ENCODE data around the gene KLK8. TPM values are rescaled to one million over a fixed set of nuclear protein-coding genes. Genes with fewer than 3 reads are reported as not detected.

KLK8 gene
- total RNA-seq, 1 experiment from 2014 or later, result 128 TPM

DNA sequence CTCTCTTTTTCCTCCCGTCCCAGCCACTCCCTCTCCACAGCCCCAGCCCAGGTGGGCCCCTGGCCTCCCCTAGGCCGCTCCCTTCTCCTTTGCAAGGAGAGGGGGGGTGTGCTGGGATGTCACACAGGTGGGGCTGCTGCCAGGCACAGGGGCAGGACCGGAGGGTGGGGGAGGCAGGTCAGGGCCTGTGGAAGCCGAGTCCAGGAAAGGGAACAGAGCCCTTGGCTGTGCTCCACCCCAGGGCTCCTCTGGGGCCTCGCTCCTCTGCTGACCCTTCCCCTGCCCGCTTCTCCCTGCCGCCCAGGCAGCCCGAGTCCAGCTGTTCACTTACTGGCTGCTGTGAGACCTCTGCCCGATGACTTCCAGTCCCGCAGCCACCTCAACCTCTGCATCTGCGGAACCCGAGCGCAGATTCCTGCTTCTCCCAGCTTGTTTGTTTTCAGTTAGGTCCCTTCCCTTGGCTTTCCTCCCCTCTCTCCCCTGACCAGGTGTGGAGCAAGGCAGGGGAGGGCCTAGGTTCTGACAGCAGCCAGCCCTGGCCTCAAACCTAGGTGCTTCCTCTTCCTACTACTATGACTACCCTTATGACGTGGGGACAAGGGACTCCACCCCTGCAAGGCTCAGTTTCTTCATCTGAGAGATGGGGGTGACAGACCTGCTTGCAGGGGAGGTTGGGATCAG is 25.9 kb upstream of the KLK8 start:
- intact Hi-C loops (cut with micrococcal nuclease; ENCODE audit: unreplicated experiment), result no loop called here
- ChIA-PET CTCF (interaction anchor here (0.5 kb wide), 1 partner anchor 189 kb away, joined by 3 read pairs; no protein-coding TSS in a partner anchor), POLR2A (ENCODE audit: unreplicated experiment) (no interaction called here)
- peaks cover 22% of the 10 kb centered on the region; the same call in 1 of the 2 replicates for H3K27me3 ChIP-seq (ENCODE audit: insufficient read depth, low read depth)
- H3K9me3 ChIP-seq (ENCODE audit: insufficient read depth, low read depth), result no peaks in the 10 kb centered on the region
- DNase-seq, result peak in 1 of 2 experiments; percentile 24
- TF ChIP-seq, protein P1, sequence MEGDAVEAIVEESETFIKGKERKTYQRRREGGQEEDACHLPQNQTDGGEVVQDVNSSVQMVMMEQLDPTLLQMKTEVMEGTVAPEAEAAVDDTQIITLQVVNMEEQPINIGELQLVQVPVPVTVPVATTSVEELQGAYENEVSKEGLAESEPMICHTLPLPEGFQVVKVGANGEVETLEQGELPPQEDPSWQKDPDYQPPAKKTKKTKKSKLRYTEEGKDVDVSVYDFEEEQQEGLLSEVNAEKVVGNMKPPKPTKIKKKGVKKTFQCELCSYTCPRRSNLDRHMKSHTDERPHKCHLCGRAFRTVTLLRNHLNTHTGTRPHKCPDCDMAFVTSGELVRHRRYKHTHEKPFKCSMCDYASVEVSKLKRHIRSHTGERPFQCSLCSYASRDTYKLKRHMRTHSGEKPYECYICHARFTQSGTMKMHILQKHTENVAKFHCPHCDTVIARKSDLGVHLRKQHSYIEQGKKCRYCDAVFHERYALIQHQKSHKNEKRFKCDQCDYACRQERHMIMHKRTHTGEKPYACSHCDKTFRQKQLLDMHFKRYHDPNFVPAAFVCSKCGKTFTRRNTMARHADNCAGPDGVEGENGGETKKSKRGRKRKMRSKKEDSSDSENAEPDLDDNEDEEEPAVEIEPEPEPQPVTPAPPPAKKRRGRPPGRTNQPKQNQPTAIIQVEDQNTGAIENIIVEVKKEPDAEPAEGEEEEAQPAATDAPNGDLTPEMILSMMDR (conservative IDR thresholded peaks at IDR 0.05), result no peak
- TF ChIP-seq EZH2 (IDR thresholded peaks at IDR 0.05; ENCODE audit: low read depth), result no peak
- H3K36me3 ChIP-seq (ENCODE audit: low read depth), result no peaks in the 10 kb centered on the region
- H3K27ac ChIP-seq, result no peak overlapping the region
- no peaks in the 10 kb centered on the region for H3K4me1 ChIP-seq (replicated peaks; ENCODE audit: insufficient read depth)
- no peak overlapping the region for H3K4me2 ChIP-seq
- no peak overlapping the region for H2AFZ ChIP-seq
- H3F3A ChIP-seq (ENCODE audit: insufficient read depth, low read depth), result no peaks in the 10 kb centered on the region; the same call in 1 of the 2 replicates
- no peaks in the 10 kb centered on the region for H4K20me1 ChIP-seq (ENCODE audit: insufficient read depth)
- no peaks in the 10 kb centered on the region for H3K9me2 ChIP-seq (ENCODE audit: insufficient read depth)
- no peak overlapping the region for H3K4me3 ChIP-seq
- H3K79me2 ChIP-seq (ENCODE audit: low read depth), result no peaks in the 10 kb centered on the region
- no TSS peak for BruUV-seq (replicated peaks)

DNA sequence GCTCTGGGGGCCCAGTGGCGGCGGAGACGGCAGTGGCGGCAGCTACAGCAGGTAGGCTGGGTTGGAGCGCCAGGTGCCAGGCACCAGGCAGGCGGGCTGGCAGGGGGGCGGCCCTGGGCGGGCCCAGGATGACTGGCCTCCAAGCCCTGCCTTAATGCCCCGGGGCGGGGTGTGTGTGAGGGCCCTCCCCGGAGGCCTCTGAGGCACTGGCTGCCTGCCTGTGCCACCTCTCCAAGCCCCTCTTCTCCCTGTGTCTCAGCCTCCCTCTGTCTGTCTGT is 25.1 kb upstream of the KLK8 start, which contains the start of gene KLK11:
KLK11 (minus strand) TSS at position 63 of the 278 bp plus-strand sequence. CDS start 985 bp downstream, outside the sequence.
- H3F3A ChIP-seq (ENCODE audit: insufficient read depth, low read depth), result peaks cover under 1% of the 10 kb centered on the region; the same call in 1 of the 2 replicates
- H3K79me2 ChIP-seq (ENCODE audit: low read depth), result no peaks in the 10 kb centered on the region
- no peaks in the 10 kb centered on the region for H3K4me1 ChIP-seq (replicated peaks; ENCODE audit: insufficient read depth)
- BruUV-seq (replicated peaks), result no TSS peak
- peak; percentile 34 to 76 for DNase-seq
- no peak within 1 kb of the TSS for H3K4me3 ChIP-seq
- ChIA-PET CTCF (no interaction called here), POLR2A (ENCODE audit: unreplicated experiment) (no interaction called here)
- H3K9me3 ChIP-seq (ENCODE audit: insufficient read depth, low read depth), result no peaks in the 10 kb centered on the region
- H3K9me2 ChIP-seq (ENCODE audit: insufficient read depth), result no peaks in the 10 kb centered on the region
- no peaks in the 10 kb centered on the region for H4K20me1 ChIP-seq (ENCODE audit: insufficient read depth)
- H3K27me3 ChIP-seq (ENCODE audit: insufficient read depth, low read depth), result peaks cover 22% of the 10 kb centered on the region; the same call in 1 of the 2 replicates
- intact Hi-C loops (cut with micrococcal nuclease; ENCODE audit: unreplicated experiment), result no loop called here
- H3K36me3 ChIP-seq (ENCODE audit: low read depth), result no peaks in the 10 kb centered on the region
- H2AFZ ChIP-seq, result no peak within 1 kb of the TSS
- no peak within 1 kb of the TSS; the same call in 1 of the 2 replicates for H3K4me2 ChIP-seq
- no peak for TF ChIP-seq EZH2 (IDR thresholded peaks at IDR 0.05; ENCODE audit: low read depth)
- TF ChIP-seq, protein P1 (conservative IDR thresholded peaks at IDR 0.05), result no peak
- H3K27ac ChIP-seq, result no peak within 1 kb of the TSS

DNA sequence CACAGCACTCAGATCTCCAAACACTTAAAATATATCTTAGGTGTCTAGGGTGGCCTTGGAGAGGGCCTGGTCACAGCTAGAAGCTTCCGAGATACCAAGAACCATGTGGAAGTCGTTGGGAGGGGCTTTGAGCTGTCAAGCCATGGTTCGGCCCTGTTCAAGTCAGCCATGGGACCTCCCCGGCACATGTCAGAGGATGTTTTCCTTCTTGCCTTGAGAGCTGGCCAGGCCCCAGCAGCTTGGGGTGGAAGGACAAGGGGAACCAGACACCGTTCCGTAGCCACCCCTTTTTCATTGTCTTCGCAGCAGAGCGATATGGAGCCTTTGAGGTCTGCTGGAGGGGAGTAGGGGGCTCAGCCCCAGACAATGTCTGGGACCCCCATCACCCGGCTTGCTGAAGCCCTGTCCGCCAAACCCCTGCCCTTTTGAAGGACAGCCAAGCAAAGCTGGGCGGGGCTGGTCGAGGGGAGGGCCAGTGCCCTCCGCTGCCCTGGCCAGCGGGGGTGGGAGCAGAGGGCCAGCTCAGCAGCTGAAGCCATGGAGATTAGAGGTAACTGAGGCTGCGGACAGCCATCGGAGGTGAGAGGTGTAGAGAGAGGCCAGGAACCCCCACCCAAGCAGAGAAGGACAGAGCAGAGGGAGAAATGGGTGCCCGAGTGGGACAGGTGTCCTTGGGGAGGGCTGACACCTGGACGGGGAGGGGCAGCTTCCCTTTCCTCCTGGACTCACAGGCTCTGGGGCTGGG is 24.6 kb upstream of the KLK8 start:
- H3K4me3 ChIP-seq, result no peak overlapping the region
- no peak overlapping the region for H3K27ac ChIP-seq
- no peaks in the 10 kb centered on the region for H3K79me2 ChIP-seq (ENCODE audit: low read depth)
- H2AFZ ChIP-seq, result no peak overlapping the region
- no peaks in the 10 kb centered on the region for H3K36me3 ChIP-seq (ENCODE audit: low read depth)
- H4K20me1 ChIP-seq (ENCODE audit: insufficient read depth), result no peaks in the 10 kb centered on the region
- no peaks in the 10 kb centered on the region for H3K9me2 ChIP-seq (ENCODE audit: insufficient read depth)
- peaks cover 22% of the 10 kb centered on the region; the same call in 1 of the 2 replicates for H3K27me3 ChIP-seq (ENCODE audit: insufficient read depth, low read depth)
- H3F3A ChIP-seq (ENCODE audit: insufficient read depth, low read depth), result peaks cover 5% of the 10 kb centered on the region; the same call in 1 of the 2 replicates
- intact Hi-C loops (cut with micrococcal nuclease; ENCODE audit: unreplicated experiment), result no loop called here
- H3K4me1 ChIP-seq (replicated peaks; ENCODE audit: insufficient read depth), result no peaks in the 10 kb centered on the region
- TF ChIP-seq EZH2 (IDR thresholded peaks at IDR 0.05; ENCODE audit: low read depth), result no peak
- TF ChIP-seq, protein P1 (conservative IDR thresholded peaks at IDR 0.05), result no peak
- no peak overlapping the region; the same call in 1 of the 2 replicates for H3K4me2 ChIP-seq
- H3K9me3 ChIP-seq (ENCODE audit: insufficient read depth, low read depth), result no peaks in the 10 kb centered on the region
- POLR2A ChIA-PET (ENCODE audit: unreplicated experiment), result interaction anchor here (0.7 kb wide), 1 partner anchor 9 kb away, joined by 9 read pairs; no protein-coding TSS in a partner anchor
- DNase-seq, result peak in 1 of 2 experiments; percentile 26
- no TSS peak for BruUV-seq (replicated peaks)
- CTCF ChIA-PET, result no interaction called here
